PC-9 (cell line): ENCODE results near the gene TRPT1. TPM values are rescaled to one million over a fixed set of nuclear protein-coding genes. Genes with fewer than 3 reads are reported as not detected.

ENCODE experiments used
- BruUV-seq: library from RNA; stranded (reverse); fragments of 400-500 nt; replicated peaks from 2 replicates; lab custom pipeline; 2021; lab: Mats Ljungman, UMichigan
- CTCF ChIA-PET: fragments of 300-600 bp; sonication (Branson Sonifier 250); formaldehyde crosslinking; loops from one replicate; lab custom pipeline; 2022; ENCODE audit warnings: antibody characterized with exemption; lab: Charles Lee
- POLR2A ChIA-PET: fragments of 300-600 bp; sonication (Branson Sonifier 250); formaldehyde crosslinking; loops from one replicate; lab custom pipeline; 2022; ENCODE audit warnings: antibody characterized with exemption; ENCODE audit not compliant: unreplicated experiment; lab: Charles Lee
- DNase-seq, 2 experiments: peaks; one replicate each; pipeline versions ENCODE4 v3.0.0 to v3.0.0-alpha.2; 2015 to 2022; ENCODE audit warnings: mixed read lengths in 1 of 2
- H2AFZ ChIP-seq: fragments of 200-600 bp; sonication (generic); 2 replicates; pipeline ENCODE4 v1.8.1; 2017; ENCODE audit warnings: antibody characterized with exemption
- H3F3A ChIP-seq: fragments of 200-600 bp; sonication (generic); 2 replicates; pipeline ENCODE4 v1.8.1; 2017; ENCODE audit warnings: antibody characterized with exemption, mild to moderate bottlenecking, low read depth; ENCODE audit not compliant: insufficient read depth
- H3K27ac ChIP-seq: fragments of 200-600 bp; sonication (generic); 2 replicates; pipeline ENCODE4 v1.6.1; 2016; ENCODE audit warnings: mixed run types
- H3K27me3 ChIP-seq: fragments of 200-600 bp; sonication (generic); 2 replicates; pipeline ENCODE4 v1.6.1; 2016; ENCODE audit warnings: low read depth, mixed run types; ENCODE audit not compliant: insufficient read depth
- H3K36me3 ChIP-seq: fragments of 200-600 bp; sonication (generic); 2 replicates; pipeline ENCODE4 v1.6.1; 2016; ENCODE audit warnings: low read depth, mixed run types
- H3K4me1 ChIP-seq: fragments of 200-600 bp; sonication (generic); replicated peaks from 2 replicates; pipeline ENCODE4 v1.6.1; 2016; ENCODE audit warnings: mixed run types; ENCODE audit not compliant: insufficient read depth
- H3K4me2 ChIP-seq: fragments of 200-600 bp; sonication (generic); 2 replicates; pipeline ENCODE4 v1.6.1; 2017; ENCODE audit warnings: mixed run types
- H3K4me3 ChIP-seq: fragments of 200-600 bp; sonication (generic); 2 replicates; pipeline ENCODE4 v1.6.1; 2016; ENCODE audit warnings: mixed run types
- H3K79me2 ChIP-seq: fragments of 200-600 bp; sonication (generic); 2 replicates; pipeline ENCODE4 v1.6.1; 2017; ENCODE audit warnings: low read depth, mixed run types
- H3K9me2 ChIP-seq: fragments of 200-600 bp; sonication (generic); 2 replicates; pipeline ENCODE4 v1.8.1; 2017; ENCODE audit warnings: mild to moderate bottlenecking; ENCODE audit not compliant: insufficient read depth
- H3K9me3 ChIP-seq: fragments of 200-600 bp; sonication (generic); 2 replicates; pipeline ENCODE4 v1.8.1; 2016; ENCODE audit warnings: low read depth; ENCODE audit not compliant: insufficient read depth
- H4K20me1 ChIP-seq: fragments of 200-600 bp; sonication (generic); 2 replicates; pipeline ENCODE4 v1.8.1; 2017; ENCODE audit not compliant: insufficient read depth
- CTCF ChIP-seq: fragments of 200-600 bp; sonication (generic); conservative IDR thresholded peaks from 2 replicates; pipeline ENCODE4 v1.6.1; 2017; ENCODE audit warnings: mixed run types, antibody characterized with exemption, mild to moderate bottlenecking, moderate library complexity
- EZH2 ChIP-seq: fragments of 200-600 bp; sonication (generic); IDR thresholded peaks from 2 replicates; pipeline ENCODE4 v1.8.0; 2017; ENCODE audit warnings: antibody characterized with exemption, low read depth
- intact Hi-C: fragments of 100-400 bp; cut with micrococcal nuclease; formaldehyde crosslinking; loops from one replicate; pipeline ENCODE4 v1.10.0; 2022; ENCODE audit not compliant: unreplicated experiment
- total RNA-seq: library from RNA; stranded (reverse); gene quantifications from 2 replicates; pipeline ENCODE4 v1.2.3, GENCODE V29; 2021

Gene TRPT1
- total RNA-seq, 1 experiment from 2014 or later: 55.2 TPM

DNA sequence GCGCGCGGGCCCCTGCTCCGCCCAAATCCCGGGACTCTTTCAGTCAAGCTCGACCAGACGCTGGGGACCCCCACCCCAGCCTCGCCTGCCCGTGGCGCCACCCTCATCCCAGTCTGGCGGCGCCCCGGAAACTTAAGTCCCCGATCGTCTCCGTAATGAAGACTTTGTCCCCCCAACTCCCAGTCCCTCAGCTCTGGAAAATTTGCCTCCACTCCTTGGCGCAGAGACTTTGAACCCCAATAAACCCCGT is 25.7 kb upstream of the TRPT1 start:
- peaks cover 9% of the 10 kb centered on the region; the same call in 1 of the 2 replicates for H4K20me1 ChIP-seq
- peaks cover 5% of the 10 kb centered on the region; the same call in 1 of the 2 replicates for H3K4me1 ChIP-seq
- H3K9me2 ChIP-seq: no peaks in the 10 kb centered on the region
- ChIA-PET POLR2A (interaction anchor here (0.6 kb wide), 1 partner anchor 17 kb away, joined by 3 read pairs; no protein-coding TSS in a partner anchor), CTCF (interaction anchor here (0.7 to 1.3 kb wide), 5 partner anchors 18 to 688 kb away, joined by 3 to 9 read pairs (median 4); no protein-coding TSS in a partner anchor)
- H3K4me3 ChIP-seq: peak overlapping the region; percentile 88
- peak overlapping the region; percentile 99 for H3K4me2 ChIP-seq
- no peaks in the 10 kb centered on the region for H3K27me3 ChIP-seq
- peaks cover 14% of the 10 kb centered on the region for H3K79me2 ChIP-seq
- peak overlapping the region; percentile 80 for H2AFZ ChIP-seq
- no TSS peak for BruUV-seq
- intact Hi-C loops: loop anchor here (1.0 kb wide), 2 partner anchors 47 to 50 kb away; no protein-coding TSS in a partner anchor
- TF ChIP-seq EZH2: no peak
- no peak for TF ChIP-seq CTCF
- H3K36me3 ChIP-seq: 0 out of 2 replicates have a peak, but pooled peaks cover 5% of the 10 kb centered on the region
- H3K27ac ChIP-seq: no peak overlapping the region
- H3F3A ChIP-seq: peaks cover 45% of the 10 kb centered on the region
- DNase-seq: no peak
- no peaks in the 10 kb centered on the region for H3K9me3 ChIP-seq

DNA sequence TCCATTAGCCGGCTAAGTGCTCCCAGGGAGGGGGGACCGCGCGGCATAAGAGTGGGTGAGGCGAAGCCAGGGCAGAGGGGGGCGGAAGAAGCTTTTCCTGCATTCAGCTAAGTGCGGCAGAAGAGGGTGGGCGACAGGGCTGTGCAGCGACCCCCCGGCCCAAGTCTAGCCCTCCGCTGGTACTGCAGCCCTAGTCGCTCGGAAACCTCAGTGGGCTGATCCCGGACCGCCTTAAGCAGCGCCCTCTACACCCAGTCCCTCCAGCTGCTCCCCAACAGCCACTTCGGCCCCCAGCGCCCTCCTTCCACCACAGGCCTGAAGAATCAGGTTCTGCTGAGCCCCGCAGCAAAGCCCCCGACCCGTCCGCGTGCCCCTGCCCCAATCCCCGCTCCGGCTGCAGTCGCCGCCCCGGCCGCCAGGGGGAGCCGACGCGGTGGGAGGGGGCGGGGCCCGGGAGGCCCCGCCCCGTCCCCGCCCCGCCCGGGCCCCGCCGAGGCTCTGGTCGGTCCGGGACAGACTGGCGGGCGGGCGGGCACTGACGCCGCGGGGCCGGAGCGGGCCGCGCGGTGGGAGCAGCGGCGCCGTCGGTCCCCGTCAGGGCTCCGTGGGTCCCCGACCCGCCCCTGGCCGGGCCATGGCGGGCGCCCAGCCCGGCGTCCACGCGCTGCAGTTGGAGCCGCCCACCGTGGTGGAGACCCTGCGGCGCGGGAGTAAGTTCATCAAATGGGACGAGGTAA is 25.2 kb upstream of the TRPT1 start, which contains the start of gene PLCB3:
PLCB3 (plus strand) TSS at position 515 of the 737 bp plus-strand sequence; CDS start at position 635, 120 bp downstream.
- POLR2A ChIA-PET: interaction anchor here (0.6 kb wide), 1 partner anchor 18 kb away, joined by 3 read pairs; no protein-coding TSS in a partner anchor
- no peaks in the 10 kb centered on the region for H3K36me3 ChIP-seq
- peak within 1 kb of the TSS; percentile 90 for H2AFZ ChIP-seq
- H3K79me2 ChIP-seq: peaks cover 15% of the 10 kb centered on the region
- peak in 1 of 2 experiments; percentile 64 for DNase-seq
- intact Hi-C loops: no loop called here
- H3K4me2 ChIP-seq: peak within 1 kb of the TSS; percentile 99
- BruUV-seq: no TSS peak
- H3F3A ChIP-seq: peaks cover 46% of the 10 kb centered on the region
- H3K27ac ChIP-seq: no peak within 1 kb of the TSS
- no peaks in the 10 kb centered on the region for H3K9me3 ChIP-seq
- no peaks in the 10 kb centered on the region for H3K27me3 ChIP-seq
- CTCF ChIA-PET: interaction anchor here (0.6 to 0.9 kb wide), 3 partner anchors 104 to 431 kb away, joined by 3 to 7 read pairs (median 6); no protein-coding TSS in a partner anchor
- peaks cover 5% of the 10 kb centered on the region; the same call in 1 of the 2 replicates for H3K4me1 ChIP-seq
- peaks cover 9% of the 10 kb centered on the region; the same call in 1 of the 2 replicates for H4K20me1 ChIP-seq
- H3K4me3 ChIP-seq: peak within 1 kb of the TSS; percentile 88
- TF ChIP-seq EZH2 (no peak), CTCF (peak; percentile 78)
- H3K9me2 ChIP-seq: no peaks in the 10 kb centered on the region

- Histone ChIP-seq H3K9me3 (no peaks in the 10 kb centered on the region), H2AFZ (peak overlapping the region; percentile 90), H3F3A (peaks cover 52% of the 10 kb centered on the region), H3K79me2 (peaks cover 22% of the 10 kb centered on the region), H3K4me2 (peak overlapping the region; percentile 99), H3K4me1 (peaks cover 5% of the 10 kb centered on the region), H3K36me3 (no peaks in the 10 kb centered on the region), H3K9me2 (no peaks in the 10 kb centered on the region), H4K20me1 (peaks cover 9% of the 10 kb centered on the region; the same call in 1 of the 2 replicates), H3K27ac (no peak overlapping the region), H3K4me3 (peak overlapping the region; percentile 86), H3K27me3 (no peaks in the 10 kb centered on the region)
- DNase-seq: no peak
- TF ChIP-seq CTCF (no peak), EZH2 (no peak)
- CTCF ChIA-PET: interaction anchor here (0.6 to 0.7 kb wide), 2 partner anchors 53 to 431 kb away, joined by 3 read pairs; no protein-coding TSS in a partner anchor
- BruUV-seq: no TSS peak
- POLR2A ChIA-PET: no interaction called here
- intact Hi-C loops: no loop called here
These were observed 24.5 kb upstream of the TRPT1 start for GRCh38 chr11:64250415-64251015.
